Lung (tissue), 12 donors: Measurements from ENCODE around the gene GABRG3. TPM values are rescaled to one million over a fixed set of nuclear protein-coding genes. Genes with fewer than 3 reads are reported as not detected.

Experiments used
- ATAC-seq: fragments of 200-7000 bp; cut with Tn5 transposase; one replicate; pipeline ENCODE4 v1.9.1; 2020; ENCODE audit warnings: moderate number of reproducible peaks; ENCODE audit not compliant: insufficient read depth, low FRiP score
- DNase-seq, 3 donors: peaks; one replicate each; pipeline ENCODE4 v3.0.0-alpha.2; 2013 to 2017
- H3K27ac ChIP-seq, 2 donors: one replicate each; pipeline ENCODE4 v1.5.1; 2013; ENCODE audit warnings: mild to moderate bottlenecking in 2 of 2, moderate library complexity in 2 of 2, control low read depth in 1 of 2, inconsistent platforms in 1 of 2, low read depth in 1 of 2, low read length in 1 of 2
- H3K27me3 ChIP-seq, 3 donors: one replicate each; pipeline ENCODE4 v1.5.1; 2013; ENCODE audit warnings: low read length in 2 of 3; ENCODE audit not compliant: control insufficient read depth in 3 of 3, insufficient read depth in 3 of 3
- H3K36me3 ChIP-seq, 4 donors: one replicate each; pipeline ENCODE4 v1.5.1; 2013; ENCODE audit warnings: low read length in 4 of 4, mild to moderate bottlenecking in 1 of 4, moderate library complexity in 1 of 4; ENCODE audit not compliant: control insufficient read depth in 4 of 4, insufficient read depth in 4 of 4
- H3K4me1 ChIP-seq, 5 donors: one replicate each; pipeline ENCODE4 v1.5.1; 2013; ENCODE audit warnings: low read length in 5 of 5, mild to moderate bottlenecking in 2 of 5, moderate library complexity in 1 of 5; ENCODE audit not compliant: control insufficient read depth in 5 of 5, insufficient read depth in 5 of 5
- H3K4me3 ChIP-seq: one replicate; pipeline ENCODE4 v1.5.1; 2013; ENCODE audit warnings: mild to moderate bottlenecking, control low read depth, moderate library complexity
- H3K9ac ChIP-seq, 2 donors: one replicate each; pipeline ENCODE4 v1.5.1; 2013; ENCODE audit warnings: low read length in 2 of 2, control low read depth in 1 of 2; ENCODE audit not compliant: insufficient read depth in 1 of 2
- H3K9me3 ChIP-seq, 4 donors: one replicate each; pipeline ENCODE4 v1.5.1; 2013; ENCODE audit warnings: low read length in 3 of 4, mild to moderate bottlenecking in 1 of 4, moderate library complexity in 1 of 4; ENCODE audit not compliant: control insufficient read depth in 4 of 4, insufficient read depth in 3 of 4
- WGBS, 2 donors: extraction: QIAGEN DNeasy Blood & Tissue Kit; methylation state at CpG; one replicate each; pipeline ENCODE4 v1.1.7; 2013; 5-methylcytosine and 5-hydroxymethylcytosine counted together
- polyA plus RNA-seq, 2 donors: library from polyadenylated mRNA; stranded (reverse); fragments of 200-250 nt; gene quantifications; one replicate each; pipeline ENCODE4 v1.2.1, GENCODE V29; 2013
- total RNA-seq, 2 donors: library from RNA; depleted of rRNA in 1 of 2; stranded (reverse); fragments of >200 nt in 1 of 2; gene quantifications; one replicate each; pipeline ENCODE4 v1.2.1, GENCODE V29; 2014 to 2021
- TF ChIP-seq, protein P1 (sequence below): IDR thresholded peaks from 2 replicates; pipeline ENCODE4 v1.5.1; 2012; ENCODE audit warnings: mild to moderate bottlenecking; ENCODE audit errors: control extremely low read depth, extremely low read depth
- donor health status: control.
- donor health status: control.
- donor health status: Bipolar disorder and iron deficiency.
- donor health status: healthy.
- donor health status: DM: yes; HTN: yes; CAD: no.

Gene GABRG3
- total and polyA plus RNA-seq, 4 donors: 16.9 TPM; not detected in 3

DNA sequence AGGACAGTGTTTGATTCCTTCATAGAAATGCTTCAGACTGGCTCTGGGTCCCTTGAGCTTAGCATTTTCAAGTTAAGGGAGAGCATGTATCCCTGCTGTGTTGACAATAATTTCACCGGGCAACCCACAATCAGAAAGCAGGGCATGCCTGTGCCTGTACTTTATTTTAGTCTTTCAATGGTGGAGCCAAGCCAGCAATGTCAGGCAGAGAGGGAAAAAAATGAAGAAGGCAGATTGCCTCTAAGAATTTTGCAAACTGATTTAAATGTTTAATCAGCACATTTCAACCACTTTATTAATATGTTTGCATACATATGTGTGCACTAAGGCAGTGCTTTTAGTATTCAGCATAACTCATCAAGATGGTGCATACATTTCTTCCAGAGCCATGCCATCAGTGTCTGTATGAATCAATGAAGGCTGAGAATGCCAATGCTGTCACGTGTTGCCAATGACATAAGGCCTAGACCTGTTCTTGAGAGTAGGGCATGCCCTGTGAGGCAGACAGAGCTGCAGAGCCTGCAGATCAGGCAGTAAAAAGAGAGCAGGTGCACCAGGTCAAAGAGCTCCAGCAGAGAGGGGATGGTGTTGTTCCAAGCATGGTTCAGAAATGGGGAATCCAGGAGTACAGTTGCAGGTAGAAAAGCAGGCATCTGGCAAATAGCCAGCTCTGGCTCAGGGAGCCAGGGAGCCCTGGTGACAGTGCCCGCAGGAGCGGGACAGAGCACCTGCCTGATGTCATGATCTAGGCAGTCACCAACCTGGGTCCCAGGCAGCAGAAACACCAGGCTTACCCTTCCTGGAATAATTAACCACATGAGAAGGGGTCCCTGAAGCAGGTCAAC is 508.5 kb downstream of the GABRG3 start:
- no peak overlapping the region for H3K9ac ChIP-seq
- no peak for ATAC-seq
- no peaks in the 10 kb centered on the region for H3K9me3 ChIP-seq
- peaks cover 0 to 2% (median 0%) of the 10 kb centered on the region in 4 donors for H3K36me3 ChIP-seq
- DNase-seq: no peak
- H3K27ac ChIP-seq: no peak overlapping the region
- no peaks in the 10 kb centered on the region for H3K4me1 ChIP-seq
- 79 to 89% methylated on average over 4 of the region's 4 CpGs for WGBS, 2 donors
- H3K4me3 ChIP-seq: no peak overlapping the region
- TF ChIP-seq, protein P1, sequence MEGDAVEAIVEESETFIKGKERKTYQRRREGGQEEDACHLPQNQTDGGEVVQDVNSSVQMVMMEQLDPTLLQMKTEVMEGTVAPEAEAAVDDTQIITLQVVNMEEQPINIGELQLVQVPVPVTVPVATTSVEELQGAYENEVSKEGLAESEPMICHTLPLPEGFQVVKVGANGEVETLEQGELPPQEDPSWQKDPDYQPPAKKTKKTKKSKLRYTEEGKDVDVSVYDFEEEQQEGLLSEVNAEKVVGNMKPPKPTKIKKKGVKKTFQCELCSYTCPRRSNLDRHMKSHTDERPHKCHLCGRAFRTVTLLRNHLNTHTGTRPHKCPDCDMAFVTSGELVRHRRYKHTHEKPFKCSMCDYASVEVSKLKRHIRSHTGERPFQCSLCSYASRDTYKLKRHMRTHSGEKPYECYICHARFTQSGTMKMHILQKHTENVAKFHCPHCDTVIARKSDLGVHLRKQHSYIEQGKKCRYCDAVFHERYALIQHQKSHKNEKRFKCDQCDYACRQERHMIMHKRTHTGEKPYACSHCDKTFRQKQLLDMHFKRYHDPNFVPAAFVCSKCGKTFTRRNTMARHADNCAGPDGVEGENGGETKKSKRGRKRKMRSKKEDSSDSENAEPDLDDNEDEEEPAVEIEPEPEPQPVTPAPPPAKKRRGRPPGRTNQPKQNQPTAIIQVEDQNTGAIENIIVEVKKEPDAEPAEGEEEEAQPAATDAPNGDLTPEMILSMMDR: no peak
- no peaks in the 10 kb centered on the region for H3K27me3 ChIP-seq

DNA sequence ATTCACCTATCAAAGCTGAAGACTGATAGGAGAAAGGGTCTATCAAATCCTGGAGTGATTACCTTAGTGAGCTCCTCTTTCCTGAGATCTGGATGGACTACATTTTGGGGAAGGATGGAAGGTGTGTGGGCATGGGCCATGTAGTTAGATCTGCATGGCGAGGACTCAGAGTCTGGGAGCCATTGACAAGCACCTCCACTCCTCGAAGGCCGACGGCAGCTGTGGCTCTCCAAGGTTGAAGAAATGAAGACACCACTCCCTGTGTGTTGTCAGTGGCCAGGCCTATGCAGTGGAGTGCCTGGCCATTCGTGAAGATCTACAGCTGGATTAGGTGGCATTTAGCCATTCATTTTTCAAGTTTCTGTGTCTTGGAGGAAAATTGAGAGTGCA is 509.2 kb downstream of the GABRG3 start:
- H3K9ac ChIP-seq: no peak overlapping the region
- WGBS, 2 donors: 88 to 90% methylated on average over 5 of the region's 5 CpGs
- no peaks in the 10 kb centered on the region for H3K4me1 ChIP-seq
- no peaks in the 10 kb centered on the region for H3K27me3 ChIP-seq
- no peaks in the 10 kb centered on the region for H3K9me3 ChIP-seq
- ATAC-seq (no peak), DNase-seq (no peak)
- peaks cover 0 to 2% (median 0%) of the 10 kb centered on the region in 4 donors for H3K36me3 ChIP-seq
- TF ChIP-seq, protein P1: no peak
- H3K4me3 ChIP-seq: no peak overlapping the region
- no peak overlapping the region for H3K27ac ChIP-seq

DNA sequence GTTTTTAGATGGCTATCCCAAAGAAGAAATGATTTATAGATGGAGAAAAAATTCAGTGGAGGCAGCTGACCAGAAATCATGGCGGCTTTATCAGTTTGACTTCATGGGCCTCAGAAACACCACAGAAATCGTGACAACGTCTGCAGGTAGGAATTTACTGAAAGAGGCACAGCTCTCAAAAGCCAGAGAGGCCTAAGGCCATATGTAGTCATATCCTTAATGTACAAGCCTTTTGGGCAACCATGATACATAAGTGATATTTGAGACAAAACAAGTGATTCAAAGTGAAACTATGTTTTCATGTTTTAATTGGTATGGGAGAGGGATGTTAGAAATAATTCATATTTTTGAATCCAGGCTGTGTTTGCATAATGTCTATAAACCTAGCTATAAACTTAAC is 509.7 kb downstream of the GABRG3 start:
- Histone ChIP-seq H3K27ac (no peak overlapping the region), H3K4me3 (no peak overlapping the region), H3K9me3 (no peaks in the 10 kb centered on the region), H3K4me1 (no peaks in the 10 kb centered on the region), H3K9ac (no peak overlapping the region), H3K36me3 (peaks cover 0 to 2% (median 0%) of the 10 kb centered on the region in 4 donors), H3K27me3 (no peaks in the 10 kb centered on the region)
- TF ChIP-seq, protein P1: no peak
- DNase-seq: no peak
- 89 to 91% methylated on average over 3 of the region's 3 CpGs for WGBS, 2 donors
- no peak for ATAC-seq
